Thyroid gland (tissue), 4 donors: ENCODE data around the gene C5orf52.
"Not testable (repeated sequence)": the region's sequence is repeated elsewhere in the genome, so short reads cannot be mapped to it uniquely, and the experiment has no call there.

Experiments used
- CTCF ChIP-seq, 6 experiments: fragments of 200-600 bp in 3 of 6; fragments of 450-650 bp in 3 of 6; sonication (generic) in 3 of 6; IDR thresholded peaks; one replicate each; pipeline ENCODE4 v1.5.1; 2016 to 2019; ENCODE audit warnings: antibody characterized with exemption in 6 of 6, mild to moderate bottlenecking in 2 of 6, inconsistent platforms in 1 of 6, moderate library complexity in 1 of 6
- POLR2A ChIP-seq, 2 donors: fragments of 450-650 bp; IDR thresholded peaks; one replicate each; pipeline ENCODE4 v1.6.1; 2017; ENCODE audit warnings: antibody characterized with exemption in 2 of 2, mild to moderate bottlenecking in 2 of 2, moderate library complexity in 1 of 2

GRCh38 chr5:157727858-157728257, 56.5 kb downstream of the C5orf52 start:
- TF ChIP-seq POLR2A, CTCF (IDR thresholded peaks at IDR 0.05): not testable (repeated sequence)
